ENCODE data around the gene IRF4.
"Not testable (repeated sequence)": the region's sequence is repeated elsewhere in the genome, so short reads cannot be mapped to it uniquely, and the experiment has no call there.

Gene IRF4

GRCh38 chr6:367891-368630 lies 23.5 kb upstream of the IRF4 start:
- no peak for TF ChIP-seq CTCF (IDR thresholded peaks at IDR 0.05; ENCODE audit: low read depth, low read length)
- no peak overlapping the region for H3K4me3 ChIP-seq (ENCODE audit: low read depth, low read length)

GRCh38 chr6:369559-370431 lies 21.8 kb upstream of the IRF4 start:
- no peak for TF ChIP-seq CTCF (IDR thresholded peaks at IDR 0.05; ENCODE audit: low read depth, low read length)
- no peak overlapping the region for H3K4me3 ChIP-seq (ENCODE audit: low read depth, low read length)

GRCh38 chr6:370555-370954 lies 21.0 kb upstream of the IRF4 start:
- H3K4me3 ChIP-seq (ENCODE audit: low read depth, low read length) = no peak overlapping the region
- no peak for TF ChIP-seq CTCF (IDR thresholded peaks at IDR 0.05; ENCODE audit: low read depth, low read length)

- H3K4me3 ChIP-seq (ENCODE audit: low read depth, low read length) = not testable (repeated sequence)
Measured at GRCh38 chr6:371851-372250, 19.7 kb upstream of the IRF4 start.

- H3K4me3 ChIP-seq (ENCODE audit: low read depth, low read length) = no peak overlapping the region
- TF ChIP-seq CTCF (IDR thresholded peaks at IDR 0.05; ENCODE audit: low read depth, low read length) = no peak
Measured at GRCh38 chr6:372336-372911, 19.1 kb upstream of the IRF4 start.

GRCh38 chr6:373031-373430 lies 18.5 kb upstream of the IRF4 start:
- TF ChIP-seq CTCF (IDR thresholded peaks at IDR 0.05; ENCODE audit: low read depth, low read length) = no peak
- no peak overlapping the region for H3K4me3 ChIP-seq (ENCODE audit: low read depth, low read length)

GRCh38 chr6:373773-374724 lies 17.5 kb upstream of the IRF4 start:
- H3K4me3 ChIP-seq (ENCODE audit: low read depth, low read length) = no peak overlapping the region
- TF ChIP-seq CTCF (IDR thresholded peaks at IDR 0.05; ENCODE audit: low read depth, low read length) = no peak
